SK-N-DZ (cell line): ENCODE measurements around the gene BAIAP2.
A peak's percentile ranks its signal among the peaks of the same experiment; 100 is the strongest.
"Not testable (repeated sequence)": the region's sequence is repeated elsewhere in the genome, so short reads cannot be mapped to it uniquely, and the experiment has no call there.

Experiments
- DNase-seq: peaks from one replicate; pipeline ENCODE4 v3.0.0-alpha.2; 2015; ENCODE audit warnings: low spot score

The BAIAP2 gene

DNA sequence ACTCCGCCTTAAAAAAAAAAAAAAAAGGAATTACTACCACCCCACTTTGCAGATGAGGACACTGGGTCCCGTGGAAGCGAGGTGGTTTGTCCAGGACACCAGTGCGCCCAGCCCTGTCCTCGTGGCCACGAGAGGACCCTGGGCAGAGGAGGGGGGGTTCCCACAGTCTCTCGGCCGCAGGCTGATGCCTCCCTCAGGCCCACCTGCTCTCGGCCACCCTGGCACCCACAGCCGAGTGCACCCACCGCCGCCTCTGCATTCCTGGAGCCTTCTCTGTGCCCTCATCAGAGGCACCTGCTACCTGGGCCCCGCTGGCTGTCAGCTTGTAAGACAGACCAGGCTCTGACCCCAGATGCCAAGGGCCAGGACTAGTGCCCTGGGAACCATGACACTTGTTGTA lies 102.3 kb downstream of the BAIAP2 start:
- no peak for DNase-seq

DNA sequence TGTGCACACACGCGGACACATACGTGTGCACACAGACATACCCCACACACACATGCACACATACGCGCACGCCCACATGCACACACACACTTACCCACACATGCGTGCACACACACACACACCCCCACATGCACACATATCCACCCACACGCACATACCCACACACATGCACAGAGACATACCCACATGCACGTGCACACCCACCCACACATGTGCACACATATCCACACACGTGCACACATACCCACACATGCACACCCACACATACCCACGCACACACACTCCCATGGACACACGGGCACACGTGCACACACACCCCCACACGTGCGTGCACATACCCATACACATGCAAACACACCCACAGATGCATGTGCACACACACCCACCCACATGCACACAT lies 103.1 kb downstream of the BAIAP2 start:
- no peak for DNase-seq

DNA sequence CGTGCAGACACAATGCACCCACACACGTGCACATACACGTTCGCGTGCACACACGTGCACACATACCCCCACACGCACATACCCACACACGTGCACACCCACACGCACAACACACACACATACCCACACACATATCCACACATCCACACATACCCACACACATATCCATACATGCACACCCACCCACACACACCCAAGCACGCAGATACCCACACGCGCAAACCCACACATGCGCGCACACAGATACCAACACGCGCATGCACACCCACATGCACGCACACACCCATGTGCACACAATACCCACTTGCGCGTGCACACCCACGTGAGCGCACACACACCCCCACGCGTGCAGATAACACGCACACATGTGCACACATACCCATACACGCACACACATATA lies 103.5 kb downstream of the BAIAP2 start:
- no peak for DNase-seq

DNA sequence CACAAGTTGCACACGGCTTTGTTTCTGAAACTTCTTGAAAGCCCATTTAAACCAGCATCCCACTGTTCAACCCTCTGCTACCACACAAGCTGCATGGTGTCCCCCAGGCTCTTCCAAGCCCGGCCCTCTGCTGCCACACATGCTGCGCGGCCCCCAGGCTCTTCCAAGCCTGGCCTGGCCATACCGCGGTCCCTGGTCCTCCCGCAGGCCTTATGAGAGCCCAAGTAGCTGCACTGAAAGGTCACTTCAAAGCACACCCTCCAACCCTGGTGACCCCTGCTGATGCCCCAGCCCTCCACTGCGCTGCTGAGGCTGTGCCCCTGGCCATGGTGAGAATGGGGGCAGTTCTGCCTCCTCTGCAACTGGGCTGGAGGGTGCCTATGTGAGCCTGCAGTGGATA lies 104.5 kb downstream of the BAIAP2 start:
- DNase-seq = no peak

DNA sequence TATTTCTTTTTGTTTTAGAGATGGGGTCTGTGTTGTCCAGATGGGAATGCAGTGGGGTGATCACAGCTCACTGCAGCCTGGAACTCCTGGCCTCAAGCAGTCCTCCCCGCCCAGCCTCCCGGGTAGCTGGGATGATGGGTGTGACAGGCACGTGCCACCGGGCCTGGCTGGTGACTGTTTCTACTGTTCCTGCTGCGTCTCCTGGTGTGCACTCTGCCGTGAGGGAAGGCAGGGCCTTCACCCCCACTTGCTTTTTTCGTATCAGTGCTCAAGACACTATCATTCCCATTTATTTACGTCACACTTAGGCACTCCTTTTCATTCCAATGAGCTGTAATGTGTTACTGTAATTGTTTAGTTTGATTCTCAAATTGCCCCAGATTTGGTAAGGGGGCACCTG lies 105.1 kb downstream of the BAIAP2 start:
- no peak for DNase-seq

DNA sequence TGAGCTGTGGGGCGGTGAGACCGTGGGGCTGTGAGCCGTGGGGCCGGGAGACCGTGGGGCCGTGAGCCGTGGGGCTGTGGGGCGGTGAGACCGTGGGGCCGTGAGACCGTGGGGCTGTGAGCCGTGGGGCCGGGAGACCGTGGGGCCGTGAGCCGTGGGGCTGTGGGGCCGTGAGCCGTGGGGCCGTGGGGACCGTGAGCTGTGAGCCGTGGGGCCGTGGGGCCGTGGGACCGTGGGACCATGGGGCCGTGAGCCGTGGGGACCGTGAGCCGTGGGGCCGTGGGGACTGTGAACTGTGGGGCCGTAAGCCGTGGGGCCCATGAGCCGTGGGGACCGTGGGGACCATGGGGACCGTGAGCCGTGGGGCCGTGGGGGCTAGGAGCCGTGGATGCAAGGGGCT lies 105.7 kb downstream of the BAIAP2 start:
- DNase-seq = no peak

DNA sequence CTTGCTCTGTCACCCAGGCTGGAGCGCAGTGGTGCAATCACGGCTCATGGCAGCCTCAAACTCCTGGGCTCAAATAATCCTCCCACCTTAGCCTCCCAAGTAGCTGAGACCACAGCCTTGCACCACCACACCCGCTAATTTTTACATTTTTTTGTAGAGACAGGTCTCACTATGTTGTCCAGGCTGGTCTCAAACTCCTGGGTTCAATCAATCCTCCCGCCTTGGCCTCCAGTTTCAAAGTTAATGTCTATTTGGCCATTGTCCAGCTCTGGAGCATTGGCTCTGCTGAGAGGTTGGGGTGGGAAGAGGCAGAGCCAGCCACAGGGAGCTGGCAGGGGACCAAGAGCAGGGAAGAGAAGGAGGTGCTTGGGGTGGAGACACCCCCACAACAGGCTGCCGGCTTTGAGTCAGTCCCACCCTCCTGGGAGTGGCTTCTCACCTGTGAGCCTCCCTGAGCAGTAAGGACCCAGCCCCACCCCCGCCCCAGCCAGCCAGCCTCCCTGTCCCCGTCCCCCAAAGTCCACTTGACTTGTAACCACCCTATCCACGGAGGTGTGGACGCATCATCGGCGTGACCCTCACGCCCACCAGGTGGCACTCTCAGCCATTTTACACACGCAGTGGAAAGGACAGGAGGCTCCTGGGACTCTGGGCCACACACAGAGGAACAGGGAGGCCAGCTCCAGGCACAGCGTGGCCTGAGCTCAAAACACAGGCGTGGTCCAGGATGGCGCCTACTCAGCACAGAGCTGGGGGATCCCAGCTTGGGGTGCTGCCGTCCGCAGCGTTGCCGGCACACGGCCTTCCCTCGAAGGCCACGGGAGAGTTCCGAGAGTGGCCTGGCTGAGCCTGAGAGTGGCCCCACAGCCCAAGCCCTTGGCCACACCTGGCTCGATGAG lies 107.6 kb downstream of the BAIAP2 start:
- DNase-seq = peak; percentile 90

DNA sequence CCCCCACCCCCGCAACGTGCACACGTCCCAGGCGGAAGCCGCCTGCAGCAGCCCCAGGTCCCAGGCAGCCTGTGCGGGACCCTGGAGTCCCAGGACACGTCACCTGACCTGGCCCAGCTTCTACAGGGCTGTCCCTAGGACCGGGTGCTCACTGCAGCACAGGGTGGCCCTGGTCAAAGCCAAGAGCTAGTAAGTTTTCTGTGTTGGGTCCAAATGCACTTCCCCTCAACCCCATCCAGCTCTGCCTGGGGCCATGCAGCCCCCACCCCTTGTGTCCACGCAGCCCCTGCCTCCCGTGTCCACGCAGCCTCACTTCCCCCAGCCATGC lies 108.2 kb downstream of the BAIAP2 start:
- DNase-seq = no peak

DNA sequence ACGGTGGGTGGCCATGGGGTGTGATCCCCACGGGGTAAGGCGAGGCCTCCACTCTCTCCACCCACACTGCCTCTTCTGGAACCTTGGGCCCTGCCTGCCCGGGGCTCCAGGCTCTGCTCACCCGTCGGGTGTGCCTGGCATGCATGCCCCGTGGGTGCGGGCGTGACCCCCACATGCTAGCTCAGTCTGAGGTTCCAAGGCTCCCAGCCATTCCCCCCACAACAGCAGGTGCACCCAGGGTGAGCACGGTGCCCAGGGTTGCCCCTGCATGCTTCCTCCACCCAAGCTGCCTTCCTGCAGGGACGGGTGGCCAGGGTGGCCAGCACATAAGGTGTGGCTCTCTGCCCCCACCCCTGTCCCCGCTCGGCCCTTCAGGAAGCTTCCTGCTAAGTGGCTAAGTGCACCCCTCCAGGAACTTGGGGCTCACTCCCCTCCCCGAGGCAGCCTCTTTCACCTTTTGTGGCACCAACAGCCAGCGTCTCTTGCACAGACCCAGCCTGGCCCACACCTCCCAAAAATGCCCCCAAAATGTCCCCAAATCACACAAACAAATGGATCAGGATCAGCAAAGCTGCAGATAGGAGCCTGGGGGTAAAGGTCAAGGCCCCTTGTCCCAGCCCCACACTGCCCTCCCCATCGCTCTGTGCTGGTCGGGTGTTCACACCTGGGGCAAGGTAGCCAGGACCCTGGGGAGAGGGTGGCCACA lies 108.9 kb downstream of the BAIAP2 start:
- DNase-seq = no peak

DNA sequence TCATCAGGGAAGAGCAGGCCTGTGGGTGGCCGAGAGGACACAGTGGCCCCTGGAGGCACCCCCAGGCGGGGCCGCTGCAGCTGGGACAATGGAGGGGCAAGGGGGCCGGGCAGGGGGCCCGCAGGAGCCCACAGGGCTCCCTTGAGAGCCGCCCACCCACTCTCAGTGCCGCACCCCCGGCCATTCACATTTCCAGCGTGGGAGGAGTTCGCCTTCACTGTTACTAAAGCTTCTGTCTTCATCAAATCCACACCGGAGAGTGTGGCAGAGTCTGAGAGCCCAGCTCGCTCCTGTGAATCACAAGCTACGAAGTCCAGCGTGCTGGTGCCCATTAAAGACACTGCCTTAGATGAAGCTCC lies 109.5 kb downstream of the BAIAP2 start:
- no peak for DNase-seq

DNA sequence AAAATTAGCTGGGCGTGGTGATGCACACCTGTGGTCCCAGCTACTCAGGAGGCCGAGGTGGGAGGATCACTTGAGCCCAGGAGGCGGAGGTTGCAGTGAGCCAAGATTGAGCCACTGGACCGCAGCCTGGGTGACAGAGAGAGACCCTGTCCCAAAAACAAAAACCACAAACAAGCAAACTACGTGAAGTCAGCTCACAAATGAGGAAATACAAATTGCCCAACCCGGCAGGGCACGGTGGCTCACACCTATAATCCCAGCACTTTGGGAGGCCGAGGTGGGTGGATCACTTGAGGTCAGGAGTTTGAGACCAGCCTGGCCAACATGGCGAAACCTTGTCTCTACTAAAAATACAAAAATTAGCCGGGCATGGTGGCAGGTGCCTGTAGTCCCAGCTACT lies 111.3 kb downstream of the BAIAP2 start:
- DNase-seq = not testable (repeated sequence)

DNA sequence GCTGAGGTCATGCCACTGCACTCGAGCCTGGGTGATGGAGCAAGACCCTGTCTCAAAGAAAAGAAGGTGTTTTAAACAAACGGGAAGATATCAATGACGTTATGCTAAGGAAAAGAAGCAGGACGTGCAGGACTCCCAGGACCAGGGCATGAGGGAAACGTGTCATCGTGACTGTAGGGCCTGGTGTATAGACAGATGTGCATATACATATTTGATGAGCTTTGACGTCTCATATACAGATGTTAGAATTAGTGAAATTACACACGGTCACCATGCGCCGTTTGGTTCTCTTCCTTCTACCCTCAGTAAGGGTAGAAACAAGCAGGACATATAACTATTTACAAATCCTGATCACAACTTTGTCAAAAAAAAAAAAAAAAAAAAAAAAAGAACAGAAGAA lies 112.8 kb downstream of the BAIAP2 start:
- no peak for DNase-seq

DNA sequence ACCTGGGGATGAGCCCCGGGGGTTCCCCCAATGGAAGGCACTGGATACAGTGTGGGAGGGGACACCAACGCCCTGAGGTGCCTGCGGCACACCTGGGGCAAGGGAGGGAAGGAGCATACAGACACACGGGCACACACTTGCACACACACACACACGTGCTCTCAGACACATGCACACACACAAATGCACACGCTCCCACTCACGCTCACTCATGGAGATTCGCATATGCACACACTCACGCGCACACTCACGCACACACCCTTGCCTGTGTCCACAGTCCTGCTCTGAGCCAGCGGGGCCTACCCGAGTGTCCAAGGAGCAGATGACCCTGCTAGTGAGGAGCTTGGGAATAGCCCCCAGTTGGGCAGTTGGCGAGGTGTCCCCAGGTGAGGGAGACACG lies 113.6 kb downstream of the BAIAP2 start:
- DNase-seq = no peak

DNA sequence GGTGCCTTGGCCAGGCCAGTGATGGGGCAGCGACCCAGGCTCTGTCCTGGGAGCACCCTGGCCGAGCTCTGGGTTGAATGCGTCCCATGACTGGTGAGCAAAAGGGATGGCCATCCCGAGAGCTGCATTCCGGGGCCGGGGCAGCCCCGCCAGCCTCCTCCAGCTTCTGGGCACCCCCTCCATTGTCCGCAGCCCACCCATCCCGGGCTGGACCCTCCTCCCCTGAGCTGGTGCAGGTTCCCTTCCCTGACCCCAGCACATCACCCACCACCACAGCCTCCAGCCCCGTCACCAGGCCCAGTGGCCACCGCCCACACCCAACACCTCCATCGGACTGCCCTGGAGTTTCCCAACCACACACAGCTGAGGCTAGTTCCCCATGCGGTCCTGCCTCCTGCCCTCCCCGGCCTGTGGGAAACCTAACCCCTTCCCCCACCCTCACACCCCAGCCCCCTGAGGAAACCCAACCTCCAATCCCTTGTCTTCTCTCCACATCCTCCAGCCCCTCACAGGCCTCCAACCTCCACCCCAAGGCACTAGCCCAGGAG lies 114.1 kb downstream of the BAIAP2 start:
- DNase-seq = no peak

DNA sequence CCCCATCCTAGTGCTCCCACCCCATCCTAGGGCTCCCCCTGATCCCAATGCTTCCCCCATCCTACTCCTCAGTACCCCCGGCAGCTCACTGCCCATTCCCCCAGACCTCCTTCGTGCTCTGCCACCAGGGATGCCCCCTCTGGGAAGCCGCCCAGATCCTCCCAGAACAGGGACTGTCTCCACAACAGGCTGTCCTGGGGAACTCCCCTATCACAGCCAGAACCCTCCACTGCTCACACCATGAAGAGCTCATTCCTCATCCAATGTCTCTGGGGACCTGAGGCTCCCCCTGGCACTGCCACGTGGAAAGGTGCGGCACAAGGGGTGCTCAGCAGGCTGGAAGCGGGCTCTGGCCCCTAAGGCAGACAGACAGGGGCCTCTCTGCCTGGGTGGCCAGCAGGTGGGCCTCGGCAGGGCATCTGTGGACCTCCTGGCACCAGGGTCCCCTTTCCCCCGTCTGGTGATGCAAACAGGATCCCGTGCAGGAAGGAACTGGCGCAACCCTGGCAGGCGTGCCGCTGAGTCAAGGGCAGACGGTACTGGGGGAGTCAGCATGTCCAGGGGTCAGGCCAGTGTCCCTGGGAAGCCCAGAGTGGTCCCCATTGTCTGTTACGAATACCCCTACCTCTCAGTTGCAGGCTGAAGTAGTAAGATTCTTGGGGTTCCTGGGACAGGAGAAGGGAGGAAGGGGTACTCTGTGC lies 115.6 kb downstream of the BAIAP2 start:
- no peak for DNase-seq

DNA sequence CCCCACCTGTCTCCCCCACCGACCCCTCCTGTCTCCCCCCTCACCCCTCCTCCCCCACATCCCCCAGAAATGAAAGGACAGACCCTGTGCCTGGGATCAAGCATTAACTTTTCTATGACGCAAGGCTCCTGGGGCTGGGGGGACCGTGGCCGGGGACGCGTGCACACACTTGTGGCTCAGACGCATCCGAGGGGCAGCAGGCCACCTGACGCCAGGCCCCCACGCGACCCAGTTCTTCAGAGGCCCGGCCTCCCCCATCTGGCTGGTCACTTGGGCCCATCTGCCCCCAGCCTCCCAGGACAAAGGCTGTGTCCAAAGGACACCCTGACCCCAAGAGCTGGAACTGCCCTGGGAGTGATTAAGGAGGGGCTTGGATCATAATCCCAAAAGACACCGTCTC lies 116.3 kb downstream of the BAIAP2 start:
- no peak for DNase-seq

DNA sequence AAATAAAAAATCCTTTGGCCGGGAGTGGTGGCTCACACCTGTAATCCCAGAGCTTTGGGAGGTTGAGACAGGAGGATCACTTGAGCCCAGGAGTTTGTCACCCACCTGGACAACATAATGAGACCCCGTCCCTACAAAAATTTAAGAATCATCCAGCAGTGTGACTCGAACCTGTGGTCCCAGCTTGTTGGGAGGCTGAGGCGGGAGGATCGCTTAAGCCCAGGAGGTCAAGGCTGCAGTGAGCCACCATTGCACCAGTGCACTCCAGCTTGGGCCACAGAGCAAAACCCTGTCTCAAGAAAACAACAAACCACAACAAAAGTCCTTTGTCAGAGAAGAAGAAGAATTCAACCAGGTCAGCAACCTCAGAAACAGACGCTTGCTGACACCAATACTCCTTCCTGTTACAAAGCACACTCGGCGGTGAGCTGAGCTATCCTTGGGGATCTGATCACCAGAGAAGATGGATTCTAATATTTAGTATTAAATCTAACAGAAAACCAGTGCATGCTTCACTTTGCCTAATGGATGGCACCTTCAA lies 117.4 kb downstream of the BAIAP2 start:
- DNase-seq = no peak

DNA sequence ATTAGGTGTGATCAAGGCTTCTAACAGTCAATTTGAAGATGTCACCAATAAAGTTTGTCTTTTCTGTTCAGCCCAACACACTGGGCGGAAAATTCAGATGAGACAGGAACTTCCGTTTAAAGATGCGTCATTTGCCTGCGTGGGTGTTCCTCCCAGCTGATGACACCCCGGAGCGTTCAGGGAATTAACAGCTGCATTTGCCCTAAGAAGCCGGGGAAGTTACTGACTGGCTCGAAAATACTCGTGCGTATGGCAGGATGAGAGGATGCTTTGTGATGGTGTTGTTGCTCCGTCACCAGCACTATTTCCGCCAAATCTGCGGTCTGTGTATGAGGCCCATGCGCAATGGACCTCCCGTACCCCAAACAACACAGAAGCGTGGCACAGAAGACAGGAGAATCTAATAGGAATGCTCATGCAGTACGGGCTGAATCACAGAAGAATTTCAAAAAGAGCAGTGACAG lies 118.4 kb downstream of the BAIAP2 start:
- no peak for DNase-seq

DNA sequence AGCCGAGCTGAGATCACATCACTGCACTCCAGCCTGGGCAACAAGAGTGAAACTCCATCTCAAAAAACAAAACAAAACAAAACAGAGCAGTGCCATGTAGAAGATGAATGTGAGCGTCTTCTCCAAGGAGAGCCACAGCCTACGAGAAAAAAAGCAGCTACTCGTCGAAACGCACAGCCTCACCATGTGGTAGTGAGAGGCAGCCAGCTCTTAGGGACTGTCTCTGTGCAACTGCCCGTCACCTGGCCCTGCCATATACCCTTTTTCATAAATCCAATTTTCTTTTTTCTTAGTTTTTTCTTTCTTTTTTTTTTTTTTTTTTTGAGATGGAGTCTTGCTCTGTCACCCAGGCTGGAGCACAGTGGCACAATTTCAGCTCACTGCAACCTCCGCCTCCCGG lies 119.1 kb downstream of the BAIAP2 start:
- not testable (repeated sequence) for DNase-seq

DNA sequence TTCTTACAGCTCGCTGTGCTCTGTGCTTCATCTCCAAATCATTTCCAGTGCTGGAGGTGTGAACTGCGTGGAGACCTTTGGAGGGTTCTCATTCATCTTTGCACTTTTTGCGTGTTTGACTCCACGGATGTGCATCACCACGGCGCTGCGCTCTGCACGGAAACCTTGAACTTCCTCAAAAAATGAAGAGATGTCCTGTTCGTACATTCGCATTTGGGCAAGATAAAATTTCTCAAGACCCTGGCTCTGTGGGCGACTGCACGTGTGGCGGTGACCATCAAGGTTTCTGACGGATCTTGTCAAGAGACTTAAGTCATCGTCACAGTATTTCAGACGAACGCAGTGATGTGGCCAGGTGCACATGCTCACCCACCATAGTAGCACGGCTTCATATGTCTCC lies 120.0 kb downstream of the BAIAP2 start:
- DNase-seq = no peak

DNA sequence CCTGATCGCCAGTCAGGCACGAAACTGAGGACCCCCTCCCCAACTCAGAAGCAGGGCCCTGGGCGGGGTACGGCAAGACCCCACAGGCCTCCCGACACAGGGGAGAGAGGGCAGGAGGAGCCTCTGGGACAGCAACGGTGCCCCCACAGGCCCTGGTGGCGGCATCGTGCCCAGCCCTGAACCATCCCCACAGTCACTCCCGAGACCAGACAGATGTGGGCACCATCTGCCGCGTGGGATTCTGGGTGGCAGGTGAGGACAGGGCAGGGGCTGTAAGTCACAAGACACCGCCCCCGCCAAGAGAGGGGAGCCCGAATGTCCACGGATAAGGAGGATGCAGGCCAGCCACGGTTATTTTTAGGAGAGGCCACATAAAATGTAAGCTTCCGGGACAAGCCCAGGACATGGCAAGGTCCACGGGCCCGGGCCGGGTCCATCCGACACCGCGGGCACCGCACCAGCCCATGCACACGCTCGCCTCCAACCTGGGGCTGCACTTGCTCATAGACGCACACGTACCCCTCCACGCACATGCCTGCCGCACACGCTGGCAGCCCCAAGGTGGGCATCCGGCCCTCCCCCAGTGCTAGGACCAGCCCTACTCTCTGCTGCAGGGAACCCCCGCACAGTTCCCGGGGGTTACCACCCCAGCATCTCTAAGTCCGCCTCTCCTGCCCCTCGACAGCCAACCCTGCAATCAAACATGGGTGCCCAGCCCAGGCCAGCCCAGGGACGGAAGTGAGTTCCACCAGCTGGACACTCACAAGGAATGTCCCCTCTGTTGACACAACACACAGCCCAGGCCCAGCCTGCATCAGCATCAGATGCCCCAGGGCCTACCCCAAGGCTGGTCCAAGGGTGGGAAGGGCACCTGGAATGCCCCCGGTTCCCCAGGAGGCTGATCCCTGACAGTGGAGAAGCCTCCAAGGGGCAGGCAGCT lies 122.2 kb downstream of the BAIAP2 start:
- no peak for DNase-seq
